HFFc6 (cell line): Measurements from ENCODE around the gene TUBA4B. TPM values are rescaled to one million over a fixed set of nuclear protein-coding genes. Genes with fewer than 3 reads are reported as not detected.

Source experiments
- DNase-seq: peaks from one replicate; pipeline ENCODE4 v3.0.0-alpha.2; 2018
- H3K27ac Mint-ChIP-seq: 2 replicates; pipeline ENCODE4 v1.8.0; 2020; ENCODE audit warnings: mild to moderate bottlenecking, mixed read lengths
- H3K27me3 Mint-ChIP-seq: 2 replicates; pipeline ENCODE4 v1.8.0; 2021; ENCODE audit warnings: mild to moderate bottlenecking, moderate library complexity, mixed read lengths; ENCODE audit not compliant: insufficient read depth
- H3K36me3 Mint-ChIP-seq: 2 replicates; pipeline ENCODE4 v1.8.0; 2021; ENCODE audit warnings: low read depth, mixed read lengths
- H3K4me1 Mint-ChIP-seq: 2 replicates; pipeline ENCODE4 v1.8.0; 2020; ENCODE audit warnings: low read depth, mixed read lengths
- H3K4me3 Mint-ChIP-seq: 2 replicates; pipeline ENCODE4 v1.8.0; 2020; ENCODE audit warnings: mild to moderate bottlenecking, moderate library complexity, mixed read lengths
- H3K9me3 Mint-ChIP-seq: 2 replicates; pipeline ENCODE4 v1.8.0; 2020; ENCODE audit warnings: mild to moderate bottlenecking, mixed read lengths
- CTCF ChIP-seq: fragments of 200-600 bp; sonication (generic); IDR thresholded peaks from 2 replicates; pipeline ENCODE4 v1.5.0; 2021; ENCODE audit warnings: antibody characterized with exemption, mild to moderate bottlenecking
- total RNA-seq, 6 experiments: library from RNA; stranded (reverse); fragmentation: NEBNext Ultra II Directional; extraction: Animal tissue kit (Norgen Biotek cat#: 25700); gene quantifications; 2 replicates in 1 of 6; 3 replicates in 5 of 6; pipeline ENCODE4 v1.2.3, GENCODE V29; 2021

The TUBA4B gene
- total RNA-seq, 6 experiments from 2014 or later = not detected

DNA sequence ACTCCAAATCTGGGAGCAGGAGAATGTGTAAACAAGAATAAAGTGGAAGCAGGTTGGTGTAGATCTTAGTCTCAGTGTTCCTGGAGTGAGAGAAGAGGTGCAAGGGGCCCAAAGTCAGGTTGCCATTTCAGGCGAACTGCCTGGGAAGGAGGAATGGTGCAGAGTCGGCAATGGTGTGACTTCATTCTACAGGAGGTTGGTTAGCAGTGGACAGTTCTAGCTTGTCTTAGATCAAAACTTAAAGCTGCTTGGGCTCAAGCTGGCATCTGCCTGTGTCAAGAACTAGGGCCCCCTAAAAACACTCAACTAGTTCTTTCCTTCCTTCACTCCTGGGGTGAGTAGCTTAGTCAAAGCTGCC lies 4.2 kb upstream of the TUBA4B start:
- Mint-ChIP-seq H3K36me3 (peaks cover 15% of the 10 kb centered on the region; the same call in 1 of the 2 replicates), H3K4me3 (peak overlapping the region; percentile 44), H3K27ac (peak overlapping the region; percentile 96), H3K9me3 (no peaks in the 10 kb centered on the region), H3K27me3 (peaks cover 3% of the 10 kb centered on the region), H3K4me1 (peaks cover 57% of the 10 kb centered on the region)
- no peak for DNase-seq
- no peak for TF ChIP-seq CTCF

- DNase-seq = peak; percentile 68
- peaks cover 3% of the 10 kb centered on the region for H3K27me3 Mint-ChIP-seq
- peaks cover 15% of the 10 kb centered on the region; the same call in 1 of the 2 replicates for H3K36me3 Mint-ChIP-seq
- peaks cover 56% of the 10 kb centered on the region for H3K4me1 Mint-ChIP-seq
- H3K4me3 Mint-ChIP-seq = peak overlapping the region; percentile 44
- no peak for TF ChIP-seq CTCF
- H3K27ac Mint-ChIP-seq = peak overlapping the region; percentile 96
- H3K9me3 Mint-ChIP-seq = no peaks in the 10 kb centered on the region
Measured at GRCh38 chr2:219249203-219249980, 3.7 kb upstream of the TUBA4B start.

GRCh38 chr2:219250049-219250781 lies 2.8 kb upstream of the TUBA4B start:
- Mint-ChIP-seq H3K4me3 (peak overlapping the region; percentile 44), H3K36me3 (peaks cover 15% of the 10 kb centered on the region; the same call in 1 of the 2 replicates), H3K4me1 (peaks cover 58% of the 10 kb centered on the region), H3K27me3 (peaks cover 6% of the 10 kb centered on the region), H3K9me3 (no peaks in the 10 kb centered on the region), H3K27ac (peak overlapping the region; percentile 96)
- TF ChIP-seq CTCF = no peak
- DNase-seq = no peak

DNA sequence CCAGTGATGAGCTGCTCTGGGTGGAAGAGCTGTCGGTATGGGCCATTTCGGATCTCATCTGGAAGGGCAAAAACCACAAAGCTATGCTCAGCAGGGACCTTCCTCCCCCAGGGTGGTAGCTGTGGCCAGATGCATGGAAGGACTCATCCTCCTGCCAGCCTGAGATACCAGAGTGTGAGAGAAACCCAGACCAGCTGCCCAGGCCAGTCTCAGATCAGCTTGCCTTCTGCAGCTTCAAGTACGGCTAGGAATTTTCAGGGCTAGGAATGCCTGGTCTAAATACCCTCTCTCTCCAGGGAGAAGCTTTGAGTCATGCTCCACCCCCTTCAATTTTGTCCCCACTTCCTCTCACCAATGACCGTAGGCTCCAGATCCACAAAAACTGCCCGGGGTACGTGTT lies 1.4 kb upstream of the TUBA4B start:
- no peaks in the 10 kb centered on the region for H3K9me3 Mint-ChIP-seq
- peaks cover 54% of the 10 kb centered on the region for H3K4me1 Mint-ChIP-seq
- H3K36me3 Mint-ChIP-seq = peaks cover 15% of the 10 kb centered on the region; the same call in 1 of the 2 replicates
- TF ChIP-seq CTCF = no peak
- no peak for DNase-seq
- peaks cover 9% of the 10 kb centered on the region for H3K27me3 Mint-ChIP-seq
- H3K4me3 Mint-ChIP-seq = peak overlapping the region; percentile 47
- H3K27ac Mint-ChIP-seq = peak overlapping the region; percentile 83

DNA sequence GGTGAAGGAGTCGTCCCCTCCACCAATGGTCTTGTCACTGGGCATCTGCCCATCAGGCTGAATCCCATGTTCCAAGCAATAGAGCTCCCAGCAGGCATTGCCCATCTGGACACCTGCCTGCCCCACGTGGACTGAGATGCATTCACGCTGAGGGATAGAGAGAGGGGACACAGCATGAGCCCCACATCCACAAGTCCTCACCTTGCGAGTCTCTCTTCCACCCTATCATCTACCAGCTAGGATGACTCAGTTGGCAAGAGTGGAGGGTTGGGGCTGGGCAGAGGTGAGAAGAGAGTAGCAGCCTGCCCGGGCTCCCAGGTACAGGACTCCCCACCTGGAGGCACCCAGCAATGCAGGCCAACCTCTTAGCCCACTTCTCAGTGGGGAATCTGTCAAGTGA lies 959 bp upstream of the TUBA4B start:
- peaks cover 10% of the 10 kb centered on the region for H3K27me3 Mint-ChIP-seq
- DNase-seq = no peak
- no peaks in the 10 kb centered on the region for H3K9me3 Mint-ChIP-seq
- H3K4me1 Mint-ChIP-seq = peaks cover 54% of the 10 kb centered on the region
- peak overlapping the region; percentile 83 for H3K27ac Mint-ChIP-seq
- H3K4me3 Mint-ChIP-seq = peak overlapping the region; percentile 91
- TF ChIP-seq CTCF = no peak
- H3K36me3 Mint-ChIP-seq = peaks cover 15% of the 10 kb centered on the region; the same call in 1 of the 2 replicates
